GM18868 (cell line): ENCODE data around the gene GABRA5.

Experiments used
- ATAC-seq: cut with Tn5 transposase; IDR thresholded peaks from one replicate; pipeline ENCODE4 v1.9.1; 2021; ENCODE audit warnings: mild to moderate bottlenecking, moderate library complexity; ENCODE audit not compliant: unreplicated experiment

GABRA5 gene

DNA sequence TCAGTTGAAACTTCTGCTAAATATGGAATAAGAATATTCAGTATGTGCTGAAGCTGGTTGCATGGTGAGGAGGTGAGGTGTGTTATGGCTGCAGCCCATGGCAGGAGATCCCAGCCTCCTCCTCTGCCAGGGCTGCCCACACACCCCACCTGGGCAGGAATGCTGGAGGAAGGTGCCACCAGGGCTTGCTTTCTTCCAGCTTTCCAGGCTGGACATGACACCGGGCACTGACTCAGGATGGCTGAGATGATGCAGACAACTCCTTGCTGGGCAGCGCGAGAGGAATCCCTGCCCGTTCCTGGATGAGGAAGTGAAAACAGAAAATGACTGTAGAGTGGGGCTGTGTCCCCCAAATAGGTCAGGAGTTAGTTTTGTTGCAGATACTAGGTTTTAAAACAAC, 118.2 kb downstream of the GABRA5 start:
- ATAC-seq: no peak

GRCh38 chr15:26996250-26996649, 129.4 kb downstream of the GABRA5 start:
- ATAC-seq: no peak
